SK-N-SH (cell line): ENCODE data around the gene APEX2.

Source experiments
- EZH2phosphoT487 ChIP-seq: fragments of 200-600 bp; sonication (generic); IDR thresholded peaks from 2 replicates; pipeline ENCODE4 v1.6.1; 2017; ENCODE audit warnings: low read depth, mixed run types, mild to moderate bottlenecking, antibody characterized with exemption, moderate library complexity, borderline replicate concordance
- JUND ChIP-seq: IDR thresholded peaks from 2 replicates; pipeline ENCODE4 v1.4.0; 2012
- NFIC ChIP-seq: IDR thresholded peaks from 2 replicates; pipeline ENCODE4 v1.4.0; 2012; ENCODE audit warnings: borderline replicate concordance
- TF ChIP-seq, protein P1 (sequence below): fragments of 200-600 bp; sonication (generic); IDR thresholded peaks from 2 replicates; pipeline ENCODE4 v1.6.1; 2017; ENCODE audit warnings: antibody characterized with exemption, mild to moderate bottlenecking, moderate library complexity
- TF ChIP-seq, protein P2 (sequence below): IDR thresholded peaks from 2 replicates; pipeline ENCODE4 v1.4.0; 2012; ENCODE audit warnings: low read depth

DNA sequence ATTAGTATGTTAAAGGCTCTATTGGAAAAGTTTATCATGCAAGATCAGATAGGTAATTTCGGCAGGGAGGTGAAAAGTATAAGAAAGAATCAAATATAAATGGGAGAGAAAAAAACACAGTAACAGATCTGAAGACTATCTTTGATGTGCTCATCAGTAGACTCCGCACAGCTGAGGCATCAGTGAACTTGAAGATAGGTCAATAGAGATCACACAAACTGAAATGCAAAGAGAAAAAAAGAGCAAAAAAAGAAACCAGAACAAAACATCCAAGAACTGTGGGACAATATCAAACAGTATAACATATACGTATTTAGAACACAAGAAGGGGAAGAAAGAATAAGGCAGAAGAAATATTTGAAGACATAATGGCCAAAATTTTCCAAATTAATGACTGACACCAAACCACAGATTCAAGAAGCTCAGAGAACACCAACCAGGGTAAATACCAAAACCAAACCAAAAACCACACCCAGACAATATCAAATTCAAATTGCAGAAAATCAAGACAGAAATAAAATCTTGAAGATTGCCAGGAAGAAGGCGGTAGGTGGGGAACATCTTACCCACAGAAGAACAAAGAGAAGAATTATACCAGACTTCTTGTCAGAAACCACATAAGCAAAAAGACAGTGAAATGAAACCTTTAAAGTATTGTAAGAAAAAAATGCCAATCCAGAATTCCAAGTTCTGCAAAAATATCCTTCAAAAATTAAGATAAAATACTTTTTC lies 35.2 kb upstream of the APEX2 start:
- TF ChIP-seq, protein P1, sequence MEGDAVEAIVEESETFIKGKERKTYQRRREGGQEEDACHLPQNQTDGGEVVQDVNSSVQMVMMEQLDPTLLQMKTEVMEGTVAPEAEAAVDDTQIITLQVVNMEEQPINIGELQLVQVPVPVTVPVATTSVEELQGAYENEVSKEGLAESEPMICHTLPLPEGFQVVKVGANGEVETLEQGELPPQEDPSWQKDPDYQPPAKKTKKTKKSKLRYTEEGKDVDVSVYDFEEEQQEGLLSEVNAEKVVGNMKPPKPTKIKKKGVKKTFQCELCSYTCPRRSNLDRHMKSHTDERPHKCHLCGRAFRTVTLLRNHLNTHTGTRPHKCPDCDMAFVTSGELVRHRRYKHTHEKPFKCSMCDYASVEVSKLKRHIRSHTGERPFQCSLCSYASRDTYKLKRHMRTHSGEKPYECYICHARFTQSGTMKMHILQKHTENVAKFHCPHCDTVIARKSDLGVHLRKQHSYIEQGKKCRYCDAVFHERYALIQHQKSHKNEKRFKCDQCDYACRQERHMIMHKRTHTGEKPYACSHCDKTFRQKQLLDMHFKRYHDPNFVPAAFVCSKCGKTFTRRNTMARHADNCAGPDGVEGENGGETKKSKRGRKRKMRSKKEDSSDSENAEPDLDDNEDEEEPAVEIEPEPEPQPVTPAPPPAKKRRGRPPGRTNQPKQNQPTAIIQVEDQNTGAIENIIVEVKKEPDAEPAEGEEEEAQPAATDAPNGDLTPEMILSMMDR = no peak
- TF ChIP-seq, protein P2, sequence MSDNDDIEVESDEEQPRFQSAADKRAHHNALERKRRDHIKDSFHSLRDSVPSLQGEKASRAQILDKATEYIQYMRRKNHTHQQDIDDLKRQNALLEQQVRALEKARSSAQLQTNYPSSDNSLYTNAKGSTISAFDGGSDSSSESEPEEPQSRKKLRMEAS = no peak
- TF ChIP-seq JUND (no peak), NFIC (no peak), EZH2phosphoT487 (no peak)
